Duodenal mucosa (tissue), 2 donors: Measurements from ENCODE around the gene PPIG.
"Not testable (repeated sequence)": the region's sequence is repeated elsewhere in the genome, so short reads cannot be mapped to it uniquely, and the experiment has no call there.

Experiments
- H3K27ac ChIP-seq: one replicate; pipeline ENCODE4 v1.7.0; 2013; ENCODE audit warnings: low read depth, low read length
- H3K27me3 ChIP-seq, 2 donors: one replicate each; pipeline ENCODE4 v1.7.0; 2013; ENCODE audit warnings: low read length in 2 of 2, control low read depth in 1 of 2; ENCODE audit not compliant: insufficient read depth in 2 of 2, control insufficient read depth in 1 of 2
- H3K36me3 ChIP-seq, 2 donors: one replicate each; pipeline ENCODE4 v1.7.0; 2013; ENCODE audit warnings: low read length in 2 of 2, control low read depth in 1 of 2; ENCODE audit not compliant: insufficient read depth in 2 of 2, control insufficient read depth in 1 of 2
- H3K4me1 ChIP-seq, 2 donors: one replicate each; pipeline ENCODE4 v1.7.0; 2013; ENCODE audit warnings: low read length in 2 of 2, control low read depth in 1 of 2; ENCODE audit not compliant: insufficient read depth in 2 of 2, control insufficient read depth in 1 of 2
- H3K4me3 ChIP-seq, 2 donors: one replicate each; pipeline ENCODE4 v1.7.0; 2013; ENCODE audit warnings: low read length in 2 of 2, low read depth in 1 of 2
- H3K9ac ChIP-seq, 2 donors: one replicate each; pipeline ENCODE4 v1.7.0; 2013; ENCODE audit warnings: low read length in 2 of 2, low read depth in 1 of 2
- H3K9me3 ChIP-seq, 2 donors: one replicate each; pipeline ENCODE4 v1.7.0; 2013; ENCODE audit warnings: low read length in 2 of 2, control low read depth in 1 of 2; ENCODE audit not compliant: control insufficient read depth in 1 of 2

PPIG gene

DNA sequence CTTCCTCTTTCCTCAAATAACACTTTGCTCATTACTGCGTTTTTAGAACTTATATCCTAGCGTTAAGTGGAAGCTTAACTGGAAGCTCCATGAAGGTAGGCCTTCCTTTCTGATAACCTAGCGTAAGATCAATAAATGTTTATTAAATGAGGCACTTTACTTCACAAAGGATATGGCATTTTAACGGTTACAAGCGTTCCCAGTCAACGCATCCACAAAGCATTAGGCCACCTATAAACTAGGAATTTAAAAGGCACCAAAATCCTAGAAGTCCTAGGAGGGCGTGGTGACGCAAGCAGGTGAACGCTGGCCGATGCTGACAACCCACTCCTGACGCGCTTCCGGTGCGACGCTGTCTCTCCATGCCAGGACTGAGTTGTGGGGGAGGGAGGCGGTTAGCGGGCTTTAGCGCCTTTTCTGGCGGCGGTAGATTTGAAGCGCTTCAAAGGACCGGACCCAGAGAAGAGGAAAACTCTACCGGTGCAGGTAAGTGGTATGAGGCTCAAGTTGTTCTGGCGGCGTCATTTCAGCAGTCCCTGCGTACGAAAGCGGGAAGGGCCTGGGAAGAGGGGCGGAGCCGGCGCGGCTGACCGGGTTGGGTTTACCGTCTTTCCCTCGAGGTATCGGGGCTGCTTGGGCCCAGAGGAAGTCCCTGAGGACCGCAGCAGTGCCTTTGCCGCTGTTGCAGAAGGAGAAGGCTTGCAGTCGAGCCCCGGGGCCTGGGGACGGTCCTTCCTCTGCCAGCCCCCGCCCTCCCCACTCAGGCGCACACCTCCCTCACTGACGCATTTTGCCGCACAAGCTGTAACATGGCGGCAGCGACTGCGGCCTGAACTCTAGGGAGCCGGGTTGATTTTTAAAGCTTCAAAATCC is at the start of gene PPIG:
TSS of gene PPIG (plus strand) at position 347 of the 873 bp plus-strand sequence. CDS start 19,691 bp downstream, outside the sequence.
- Histone ChIP-seq H3K27me3 (no peaks in the 10 kb centered on the region), H3K27ac (peak within 1 kb of the TSS; percentile 96), H3K9me3 (no peaks in the 10 kb centered on the region), H3K36me3 (no peaks in the 10 kb centered on the region), H3K4me1 (peaks cover 8 to 16% of the 10 kb centered on the region in 2 donors), H3K9ac (peak within 1 kb of the TSS; percentile 95 to 98), H3K4me3 (peak within 1 kb of the TSS; percentile 99 to 100)

DNA sequence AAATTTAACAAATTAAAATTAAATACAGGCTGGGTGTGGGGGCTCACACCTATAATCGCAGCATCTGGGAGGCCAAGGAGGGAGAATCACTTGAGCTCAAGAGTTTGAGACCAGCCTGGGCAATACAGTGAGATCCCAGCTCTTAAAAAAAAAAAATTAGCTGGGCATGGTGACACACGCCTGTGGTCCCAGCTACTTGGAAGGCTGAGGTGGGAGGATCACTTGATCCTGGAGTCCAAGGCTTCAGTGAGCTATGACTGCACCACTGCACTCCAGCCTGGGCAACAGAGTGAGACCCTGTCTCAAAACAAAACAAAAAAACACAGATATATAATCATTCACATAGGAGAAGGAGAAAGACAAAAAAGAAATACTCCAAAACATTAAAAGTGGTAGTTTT is 44.7 kb upstream of the PPIG start:
- peaks cover 2 to 20% of the 10 kb centered on the region in 2 donors for H3K36me3 ChIP-seq
- not testable (repeated sequence) for H3K4me1 ChIP-seq, H3K27me3 ChIP-seq, H3K4me3 ChIP-seq, H3K27ac ChIP-seq, H3K9ac ChIP-seq, H3K9me3 ChIP-seq

DNA sequence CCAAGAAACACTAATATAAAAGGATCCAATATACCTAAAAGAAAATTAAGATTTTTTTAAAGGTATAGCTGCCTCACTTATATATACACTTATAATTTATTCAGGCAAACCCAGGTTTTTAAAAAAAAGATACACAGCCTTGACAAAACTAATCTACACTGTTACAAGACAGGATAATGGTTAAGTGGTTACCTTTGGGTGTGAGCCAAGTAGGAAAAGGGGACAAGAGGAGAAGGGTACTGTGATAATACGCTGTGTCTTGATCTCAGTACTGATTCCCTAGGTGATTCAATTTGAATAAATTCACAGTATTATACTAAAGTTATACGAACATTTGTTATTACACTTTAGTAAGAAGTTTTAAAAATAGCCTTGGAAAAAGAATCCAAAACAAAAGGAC is 44.0 kb upstream of the PPIG start:
- Histone ChIP-seq H3K27me3 (no peaks in the 10 kb centered on the region), H3K4me3 (no peak overlapping the region), H3K36me3 (peaks cover 2 to 20% of the 10 kb centered on the region in 2 donors), H3K4me1 (no peaks in the 10 kb centered on the region), H3K9ac (no peak overlapping the region), H3K9me3 (no peaks in the 10 kb centered on the region), H3K27ac (no peak overlapping the region)

DNA sequence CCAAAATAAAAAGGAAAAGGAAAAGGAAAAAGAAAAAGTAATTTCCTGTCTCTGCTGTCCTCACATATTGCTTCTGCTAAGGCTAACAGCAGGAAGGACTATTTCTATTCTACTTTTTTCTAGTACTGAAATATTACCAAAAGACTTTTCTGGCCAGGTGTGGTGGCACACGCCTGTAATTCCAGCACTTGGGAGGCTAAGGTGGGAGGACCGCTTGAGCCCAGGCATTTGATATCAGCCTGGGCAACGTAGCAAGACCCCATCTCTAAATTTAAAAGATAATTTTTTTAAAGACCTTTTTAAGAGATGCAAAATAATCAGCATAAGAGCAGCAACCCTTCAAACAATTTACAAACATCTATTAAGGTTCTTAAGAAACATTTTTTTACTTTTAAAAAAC is 41.7 kb upstream of the PPIG start:
- Histone ChIP-seq H3K4me3 (no peak overlapping the region), H3K9ac (no peak overlapping the region), H3K4me1 (no peaks in the 10 kb centered on the region), H3K27me3 (no peaks in the 10 kb centered on the region), H3K9me3 (no peaks in the 10 kb centered on the region), H3K27ac (no peak overlapping the region), H3K36me3 (peaks cover 0 to 34% of the 10 kb centered on the region in 2 donors)

DNA sequence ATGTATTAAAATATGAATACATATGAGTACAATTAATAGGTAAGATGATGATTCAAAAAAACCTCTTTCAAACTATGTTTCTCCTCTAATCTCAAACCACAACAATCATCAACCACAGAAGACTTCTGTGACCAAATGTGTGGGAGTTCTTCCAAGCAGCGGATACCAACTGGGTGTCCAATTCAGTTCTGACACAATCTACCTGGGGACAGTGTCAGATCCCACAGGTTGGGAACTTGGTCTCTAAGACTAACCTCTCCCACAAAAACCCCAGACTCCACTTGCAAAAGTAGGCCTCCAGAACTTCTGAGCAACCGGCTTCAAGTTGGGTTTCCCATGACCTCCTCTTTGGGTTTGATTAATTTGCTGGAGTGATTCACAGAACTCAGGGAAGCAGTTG is 37.4 kb upstream of the PPIG start:
- H3K4me1 ChIP-seq = no peaks in the 10 kb centered on the region
- no peak overlapping the region for H3K9ac ChIP-seq
- no peak overlapping the region for H3K27ac ChIP-seq
- H3K9me3 ChIP-seq = no peaks in the 10 kb centered on the region
- no peaks in the 10 kb centered on the region for H3K27me3 ChIP-seq
- H3K4me3 ChIP-seq = no peak overlapping the region
- peaks cover 0 to 51% of the 10 kb centered on the region in 2 donors for H3K36me3 ChIP-seq

DNA sequence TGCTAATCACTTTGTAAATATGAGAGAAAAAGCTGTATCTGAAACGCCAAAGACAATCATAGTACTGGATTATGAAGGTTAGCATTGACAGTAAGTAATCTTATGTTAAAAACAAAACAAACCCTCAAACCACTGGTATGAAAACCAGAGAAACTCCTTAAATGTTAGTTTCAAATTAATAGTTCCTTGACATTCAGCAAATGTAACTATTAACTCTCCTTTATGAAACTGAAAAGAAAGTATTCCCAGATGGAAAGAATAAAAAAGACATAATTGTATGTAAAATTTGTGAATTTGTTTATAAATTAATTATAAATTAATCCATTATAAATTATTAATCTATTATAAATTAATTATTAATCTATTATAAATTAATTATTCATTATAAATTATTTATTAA is 22.8 kb upstream of the PPIG start:
- no peaks in the 10 kb centered on the region for H3K9me3 ChIP-seq
- H3K36me3 ChIP-seq = peaks cover 9 to 21% of the 10 kb centered on the region in 2 donors
- no peak overlapping the region for H3K27ac ChIP-seq
- H3K4me3 ChIP-seq = no peak overlapping the region
- H3K9ac ChIP-seq = no peak overlapping the region
- H3K27me3 ChIP-seq = no peaks in the 10 kb centered on the region
- H3K4me1 ChIP-seq = no peaks in the 10 kb centered on the region

DNA sequence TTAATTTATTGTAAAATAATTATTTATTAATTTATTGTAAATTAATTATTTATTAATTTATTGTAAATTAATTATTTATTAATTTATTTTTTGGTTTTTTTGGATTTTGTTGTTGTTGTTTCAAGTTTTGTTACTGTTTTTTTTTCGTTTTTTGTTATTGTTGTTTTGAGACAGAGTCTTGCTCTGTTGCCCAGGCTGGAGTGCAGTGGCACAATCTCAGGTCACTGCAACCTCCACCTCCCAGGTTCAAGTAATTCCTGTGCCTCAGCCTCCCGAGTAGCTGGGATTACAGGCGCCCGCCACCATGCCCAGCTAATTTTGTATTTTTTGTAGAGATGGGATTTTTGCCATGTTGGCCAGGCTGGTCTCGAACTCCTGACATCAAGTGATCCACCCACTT is 22.1 kb upstream of the PPIG start:
- not testable (repeated sequence) for H3K9me3 ChIP-seq, H3K27me3 ChIP-seq, H3K9ac ChIP-seq, H3K4me1 ChIP-seq, H3K27ac ChIP-seq, H3K4me3 ChIP-seq
- peaks cover 9 to 17% of the 10 kb centered on the region in 2 donors for H3K36me3 ChIP-seq

DNA sequence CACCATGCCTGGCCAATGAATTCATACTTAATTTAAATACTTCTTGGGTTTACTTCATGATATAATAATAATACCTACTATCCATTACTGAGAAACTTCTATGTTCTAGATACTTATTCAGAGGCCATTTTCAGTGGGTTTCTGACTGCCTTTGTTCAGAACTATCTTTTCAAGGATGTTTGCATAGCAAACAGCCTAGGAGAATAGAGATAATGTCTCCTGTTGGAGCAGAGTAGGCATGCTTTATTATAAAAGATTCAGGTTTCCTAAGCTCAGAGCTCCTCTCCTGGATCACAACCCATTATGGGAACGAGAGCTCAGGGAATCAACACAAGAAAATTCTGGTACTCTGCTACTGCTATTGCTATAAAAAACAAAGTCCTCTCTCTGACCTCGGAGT is 21.6 kb upstream of the PPIG start:
- Histone ChIP-seq H3K27ac (no peak overlapping the region), H3K9ac (no peak overlapping the region), H3K4me1 (no peaks in the 10 kb centered on the region), H3K9me3 (no peaks in the 10 kb centered on the region), H3K36me3 (peaks cover 9 to 17% of the 10 kb centered on the region in 2 donors), H3K27me3 (no peaks in the 10 kb centered on the region), H3K4me3 (no peak overlapping the region)

DNA sequence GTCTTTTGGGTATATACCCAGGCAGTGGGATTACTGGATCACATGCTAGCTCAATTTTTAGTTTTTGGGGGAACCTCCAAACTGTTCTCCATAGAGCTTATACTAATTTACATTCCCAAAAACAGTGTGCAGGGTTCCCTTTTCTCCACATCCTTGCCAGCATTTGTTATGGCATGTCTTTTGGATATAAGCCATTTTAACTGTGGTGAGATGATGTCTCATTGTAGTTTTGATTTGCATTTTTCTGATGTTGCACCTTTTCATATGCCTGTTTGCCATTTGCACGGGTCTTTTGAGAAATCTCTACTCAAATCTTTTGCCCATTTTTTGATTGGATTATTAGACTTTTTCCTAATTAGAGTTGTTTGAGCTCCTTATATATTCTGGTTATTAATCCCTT is 18.5 kb upstream of the PPIG start:
- Histone ChIP-seq H3K9ac (no peak overlapping the region), H3K4me1 (no peaks in the 10 kb centered on the region), H3K27ac (no peak overlapping the region), H3K4me3 (no peak overlapping the region), H3K9me3 (no peaks in the 10 kb centered on the region), H3K36me3 (peaks cover 0 to 17% of the 10 kb centered on the region in 2 donors), H3K27me3 (no peaks in the 10 kb centered on the region)

DNA sequence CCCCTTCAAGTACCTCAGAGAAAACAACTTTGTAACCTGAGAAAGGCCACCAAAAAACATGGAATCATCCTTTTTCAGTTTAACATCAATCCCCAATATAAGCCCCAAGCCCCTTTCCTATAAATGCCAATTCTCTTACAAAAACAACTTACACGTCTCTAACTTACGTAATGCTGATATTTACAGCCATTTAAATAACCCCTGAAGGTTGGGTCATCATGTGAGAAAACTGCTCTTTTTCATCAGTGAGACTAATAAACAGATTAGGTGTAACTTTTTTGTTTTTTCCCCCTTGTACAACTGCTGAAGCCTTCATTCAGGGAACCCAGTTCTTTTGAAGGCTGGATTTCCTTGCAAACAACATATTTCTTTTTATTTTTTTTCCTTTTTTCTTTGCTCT is 14.2 kb upstream of the PPIG start:
- Histone ChIP-seq H3K27me3 (no peaks in the 10 kb centered on the region), H3K9ac (no peak overlapping the region), H3K27ac (no peak overlapping the region), H3K4me1 (peaks cover 7 to 10% of the 10 kb centered on the region in 2 donors), H3K4me3 (no peak overlapping the region), H3K36me3 (peaks cover 0 to 10% of the 10 kb centered on the region in 2 donors), H3K9me3 (no peaks in the 10 kb centered on the region)
